Naive B cell (primary cell): ENCODE data around the gene SETX. TPM values are rescaled to one million over a fixed set of nuclear protein-coding genes. Genes with fewer than 3 reads are reported as not detected.
"Not testable (repeated sequence)": the region's sequence is repeated elsewhere in the genome, so short reads cannot be mapped to it uniquely, and the experiment has no call there.

Experiments
- ATAC-seq, 2 donors: fragments of 150-1000 bp; cut with Tn5 transposase; 2 replicates each; pipeline ENCODE4 v1.10.0; 2021; ENCODE audit warnings: low read depth in 2 of 2, mild to moderate bottlenecking in 2 of 2, moderate library complexity in 2 of 2
- DNase-seq: peaks from one replicate; pipeline ENCODE4 v3.0.0; 2022
- H3K27ac Mint-ChIP-seq, 6 donors: one replicate each; pipeline ENCODE4 v1.8.0; 2020 to 2022; ENCODE audit warnings: mild to moderate bottlenecking in 6 of 6, mixed read lengths in 6 of 6, moderate library complexity in 5 of 6, inconsistent platforms in 2 of 6
- H3K27me3 Mint-ChIP-seq, 3 donors: one replicate each; pipeline ENCODE4 v1.8.0; 2021 to 2022; ENCODE audit warnings: mixed read lengths in 3 of 3, mild to moderate bottlenecking in 1 of 3
- H3K36me3 Mint-ChIP-seq, 2 donors: one replicate each; pipeline ENCODE4 v1.8.0; 2020 to 2022; ENCODE audit warnings: mixed read lengths in 2 of 2, inconsistent platforms in 1 of 2, mild to moderate bottlenecking in 1 of 2
- H3K4me1 Mint-ChIP-seq, 3 donors: one replicate each; pipeline ENCODE4 v1.8.0; 2020 to 2022; ENCODE audit warnings: mixed read lengths in 3 of 3, inconsistent platforms in 1 of 3, mild to moderate bottlenecking in 1 of 3, moderate library complexity in 1 of 3
- H3K4me3 Mint-ChIP-seq, 8 donors: one replicate each; pipeline ENCODE4 v1.8.0; 2020 to 2022; ENCODE audit warnings: mild to moderate bottlenecking in 8 of 8, mixed read lengths in 8 of 8, moderate library complexity in 8 of 8, inconsistent platforms in 2 of 8
- H3K9me3 Mint-ChIP-seq, 7 donors: one replicate each; pipeline ENCODE4 v1.8.0; 2020 to 2022; ENCODE audit warnings: mixed read lengths in 7 of 7, mild to moderate bottlenecking in 5 of 7, inconsistent platforms in 2 of 7, moderate library complexity in 1 of 7
- polyA plus RNA-seq, 6 donors: library from polyadenylated mRNA; unstranded; fragments of 300-500 nt; fragmentation: Illumina TruSeq; gene quantifications; one replicate each; pipeline ENCODE4 v1.2.3, GENCODE V29; 2021; ENCODE audit warnings: low read depth in 6 of 6

The SETX gene, protein sequence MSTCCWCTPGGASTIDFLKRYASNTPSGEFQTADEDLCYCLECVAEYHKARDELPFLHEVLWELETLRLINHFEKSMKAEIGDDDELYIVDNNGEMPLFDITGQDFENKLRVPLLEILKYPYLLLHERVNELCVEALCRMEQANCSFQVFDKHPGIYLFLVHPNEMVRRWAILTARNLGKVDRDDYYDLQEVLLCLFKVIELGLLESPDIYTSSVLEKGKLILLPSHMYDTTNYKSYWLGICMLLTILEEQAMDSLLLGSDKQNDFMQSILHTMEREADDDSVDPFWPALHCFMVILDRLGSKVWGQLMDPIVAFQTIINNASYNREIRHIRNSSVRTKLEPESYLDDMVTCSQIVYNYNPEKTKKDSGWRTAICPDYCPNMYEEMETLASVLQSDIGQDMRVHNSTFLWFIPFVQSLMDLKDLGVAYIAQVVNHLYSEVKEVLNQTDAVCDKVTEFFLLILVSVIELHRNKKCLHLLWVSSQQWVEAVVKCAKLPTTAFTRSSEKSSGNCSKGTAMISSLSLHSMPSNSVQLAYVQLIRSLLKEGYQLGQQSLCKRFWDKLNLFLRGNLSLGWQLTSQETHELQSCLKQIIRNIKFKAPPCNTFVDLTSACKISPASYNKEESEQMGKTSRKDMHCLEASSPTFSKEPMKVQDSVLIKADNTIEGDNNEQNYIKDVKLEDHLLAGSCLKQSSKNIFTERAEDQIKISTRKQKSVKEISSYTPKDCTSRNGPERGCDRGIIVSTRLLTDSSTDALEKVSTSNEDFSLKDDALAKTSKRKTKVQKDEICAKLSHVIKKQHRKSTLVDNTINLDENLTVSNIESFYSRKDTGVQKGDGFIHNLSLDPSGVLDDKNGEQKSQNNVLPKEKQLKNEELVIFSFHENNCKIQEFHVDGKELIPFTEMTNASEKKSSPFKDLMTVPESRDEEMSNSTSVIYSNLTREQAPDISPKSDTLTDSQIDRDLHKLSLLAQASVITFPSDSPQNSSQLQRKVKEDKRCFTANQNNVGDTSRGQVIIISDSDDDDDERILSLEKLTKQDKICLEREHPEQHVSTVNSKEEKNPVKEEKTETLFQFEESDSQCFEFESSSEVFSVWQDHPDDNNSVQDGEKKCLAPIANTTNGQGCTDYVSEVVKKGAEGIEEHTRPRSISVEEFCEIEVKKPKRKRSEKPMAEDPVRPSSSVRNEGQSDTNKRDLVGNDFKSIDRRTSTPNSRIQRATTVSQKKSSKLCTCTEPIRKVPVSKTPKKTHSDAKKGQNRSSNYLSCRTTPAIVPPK (N-terminal part only)
- 10 to 100 TPM; 12.7 to 70.1 (median 46.5) TPM for polyA plus RNA-seq

DNA sequence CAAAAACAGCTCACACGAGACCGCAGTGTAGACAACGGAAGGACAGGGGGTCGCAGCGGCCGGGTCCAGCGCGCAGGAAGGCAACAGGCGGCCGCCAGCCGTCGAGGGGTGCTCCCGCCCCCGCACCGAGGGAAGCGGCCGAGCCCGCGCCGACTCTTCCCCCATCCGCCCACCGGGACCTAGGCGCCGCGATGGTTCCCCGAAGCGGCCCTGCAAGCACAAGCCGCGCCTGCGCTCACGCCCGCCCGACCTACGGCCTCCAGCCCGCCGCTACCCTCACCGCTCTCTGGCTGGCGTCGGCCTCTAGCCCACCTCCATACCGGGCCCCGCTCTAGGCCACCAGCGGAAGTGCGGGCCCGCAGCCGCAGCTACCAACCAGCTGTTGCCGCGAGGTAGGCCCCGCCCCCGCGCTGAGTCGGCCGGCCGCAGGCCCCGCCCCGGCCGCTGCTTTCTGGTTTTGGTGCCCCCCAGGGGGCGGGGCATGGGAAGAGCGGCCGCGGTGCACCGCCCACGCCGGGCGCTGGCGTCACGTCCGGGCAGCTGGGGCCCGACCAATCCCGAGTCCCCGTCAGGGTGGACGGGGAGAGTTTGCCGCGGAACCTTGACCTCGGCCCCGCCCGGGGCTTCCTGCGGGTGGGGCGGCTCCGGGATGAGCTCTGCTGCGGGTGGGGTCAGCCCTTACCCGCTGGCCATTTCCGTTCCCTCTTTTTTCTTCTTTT is at the start of gene SETX:
Gene SETX (minus strand): TSS at position 350 of the 719 bp plus-strand sequence. CDS start 5,558 bp downstream, outside the sequence.
- peak; percentile 85 to 86 for ATAC-seq
- DNase-seq = peak; percentile 92
- no peaks in the 10 kb centered on the region for H3K27me3 Mint-ChIP-seq
- peak within 1 kb of the TSS; percentile 97 to 100 (median 98) for H3K27ac Mint-ChIP-seq
- H3K36me3 Mint-ChIP-seq = peaks cover 18 to 19% of the 10 kb centered on the region in 2 donors
- H3K9me3 Mint-ChIP-seq = peaks cover 0 to 4% (median 0%) of the 10 kb centered on the region in 7 donors
- peaks cover 38 to 62% (median 53%) of the 10 kb centered on the region in 3 donors for H3K4me1 Mint-ChIP-seq
- H3K4me3 Mint-ChIP-seq = peak within 1 kb of the TSS; percentile 88 to 98 (median 94)

DNA sequence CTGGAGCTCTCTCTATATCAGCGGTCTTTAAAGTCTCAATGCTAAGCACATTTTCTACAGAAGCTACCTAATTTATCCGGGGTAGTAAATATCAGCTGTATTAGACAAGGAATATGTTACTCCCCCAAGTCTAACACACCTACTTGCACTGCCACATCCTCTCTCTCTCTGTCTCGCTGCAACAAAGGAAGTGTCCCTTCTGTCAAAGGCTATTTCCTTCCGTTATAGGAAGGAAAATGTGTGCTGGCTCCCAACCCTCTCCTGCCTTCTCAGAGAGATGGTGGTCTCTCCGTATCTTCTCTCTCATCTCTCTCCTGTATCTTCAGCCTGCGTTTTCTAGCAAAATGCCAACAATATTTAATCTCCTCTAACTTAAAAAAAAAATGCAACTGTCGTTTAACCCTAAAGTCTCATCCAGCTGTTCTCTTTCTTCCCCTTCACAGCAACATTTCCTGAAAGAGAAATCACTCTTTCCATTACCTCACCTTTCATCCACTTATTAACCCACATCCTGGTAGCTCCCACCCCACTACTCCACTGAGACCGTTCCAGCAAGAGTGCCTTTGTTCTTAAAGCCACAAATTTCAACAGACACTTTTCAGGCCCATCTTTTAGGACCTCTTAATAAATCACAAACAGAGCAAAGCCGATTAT is 49.6 kb upstream of the SETX start:
- DNase-seq (no peak), ATAC-seq (no peak)
- Mint-ChIP-seq H3K4me3 (peak overlapping the region; percentile 32 to 98 (median 62)), H3K27me3 (no peaks in the 10 kb centered on the region), H3K27ac (peak overlapping the region in 5 of 6 donors; percentile 13 to 93 (median 83)), H3K4me1 (peaks cover 41 to 59% (median 54%) of the 10 kb centered on the region in 3 donors), H3K9me3 (no peaks in the 10 kb centered on the region), H3K36me3 (peaks cover 0 to 7% of the 10 kb centered on the region in 2 donors)

DNA sequence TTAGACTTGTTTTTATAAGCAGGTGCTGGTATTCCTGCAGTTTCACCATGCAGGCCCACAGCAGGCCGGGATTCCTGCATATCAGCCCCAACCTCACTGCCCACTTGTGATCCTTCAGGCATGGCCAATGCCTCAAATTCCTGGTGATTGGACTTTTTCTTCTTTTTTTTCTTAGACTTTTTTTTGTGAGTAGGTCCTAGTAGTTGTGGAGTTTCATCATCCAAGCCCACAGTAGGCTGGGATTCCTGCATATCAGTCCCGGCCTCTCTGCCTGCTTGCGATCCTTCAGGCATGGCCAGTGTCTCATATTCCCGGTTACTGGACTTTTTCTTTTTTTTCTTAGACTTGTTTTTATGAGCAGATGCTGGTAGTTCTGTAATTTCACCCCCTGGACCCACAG is 47.0 kb upstream of the SETX start:
- H3K27ac Mint-ChIP-seq = no peak overlapping the region
- H3K27me3 Mint-ChIP-seq = no peaks in the 10 kb centered on the region
- peaks cover 8 to 19% of the 10 kb centered on the region in 2 donors for H3K36me3 Mint-ChIP-seq
- DNase-seq (no peak), ATAC-seq (no peak)
- H3K9me3 Mint-ChIP-seq = no peaks in the 10 kb centered on the region
- peak overlapping the region in 1 of 8 donors; percentile 18 for H3K4me3 Mint-ChIP-seq
- H3K4me1 Mint-ChIP-seq = peaks cover 45 to 60% (median 58%) of the 10 kb centered on the region in 3 donors

DNA sequence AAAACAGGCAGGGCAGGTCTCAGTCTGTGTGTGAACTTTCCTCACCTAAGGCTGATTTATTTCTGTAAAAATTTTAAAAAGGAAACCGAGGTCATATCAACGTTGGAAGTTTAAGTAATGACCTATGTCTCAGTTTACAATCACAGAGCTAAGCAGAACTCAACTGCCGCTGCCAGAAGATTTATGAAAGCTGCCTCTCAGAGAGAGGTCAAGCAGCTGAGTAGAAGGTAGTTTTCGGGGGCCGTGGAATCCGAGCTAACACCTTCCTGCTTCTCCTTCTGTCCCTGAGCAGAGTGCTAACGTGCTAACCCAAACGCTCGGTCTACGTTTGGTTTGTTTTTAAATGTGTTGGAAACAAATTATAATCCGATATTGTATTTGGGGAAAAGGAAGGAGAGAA is 40.8 kb upstream of the SETX start:
- Mint-ChIP-seq H3K36me3 (peaks cover 16 to 24% of the 10 kb centered on the region in 2 donors), H3K9me3 (no peaks in the 10 kb centered on the region), H3K27ac (peak overlapping the region in 1 of 6 donors; percentile 38), H3K4me3 (no peak overlapping the region), H3K4me1 (peaks cover 9 to 14% (median 11%) of the 10 kb centered on the region in 3 donors), H3K27me3 (no peaks in the 10 kb centered on the region)
- DNase-seq (no peak), ATAC-seq (no peak)

DNA sequence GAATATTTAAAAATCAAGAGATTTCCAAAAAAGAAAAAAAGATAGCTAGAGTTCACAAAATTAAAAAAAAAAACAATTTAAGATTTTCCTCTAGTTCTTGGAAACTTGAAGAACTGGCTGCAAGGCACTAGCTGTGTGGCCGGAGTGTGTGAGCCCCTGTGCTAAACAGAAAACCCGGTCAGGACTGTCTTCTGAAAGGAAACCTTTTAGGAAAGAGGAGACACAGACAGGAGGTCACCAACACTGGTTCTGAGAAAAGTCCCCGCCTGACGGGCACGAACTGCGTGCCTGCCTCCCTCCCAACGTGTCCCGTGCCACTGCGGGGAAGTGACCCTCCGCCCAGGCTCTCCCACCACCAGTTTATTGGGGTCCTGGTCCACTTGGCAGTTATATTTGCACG is 36.7 kb upstream of the SETX start:
- no peaks in the 10 kb centered on the region for H3K9me3 Mint-ChIP-seq
- peak overlapping the region in 2 of 6 donors; percentile 56 to 60 for H3K27ac Mint-ChIP-seq
- peaks cover 3 to 11% (median 5%) of the 10 kb centered on the region in 3 donors for H3K4me1 Mint-ChIP-seq
- ATAC-seq = no peak
- H3K4me3 Mint-ChIP-seq = no peak overlapping the region
- no peaks in the 10 kb centered on the region for H3K27me3 Mint-ChIP-seq
- H3K36me3 Mint-ChIP-seq = peaks cover 16 to 24% of the 10 kb centered on the region in 2 donors
- no peak for DNase-seq

DNA sequence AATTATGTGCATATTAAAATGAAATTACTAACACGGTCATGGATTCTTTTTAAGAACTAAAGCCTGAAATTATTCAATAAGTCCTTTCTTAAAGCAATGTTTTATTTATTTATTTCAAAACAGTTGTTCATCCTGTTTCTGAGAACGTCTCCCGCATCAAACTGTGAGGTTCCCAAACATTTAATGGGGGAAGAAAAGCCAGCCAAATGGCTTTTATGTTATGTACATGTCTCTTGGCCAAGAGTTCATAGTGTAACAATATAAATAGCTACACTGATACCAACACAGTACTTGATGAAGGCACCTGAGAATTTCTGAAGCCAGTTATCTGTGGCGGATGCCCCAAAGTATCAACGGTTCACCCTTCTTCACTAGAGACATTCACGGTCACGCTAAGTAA is 36.2 kb upstream of the SETX start:
- Mint-ChIP-seq H3K36me3 (peaks cover 16 to 29% of the 10 kb centered on the region in 2 donors), H3K4me3 (no peak overlapping the region), H3K9me3 (no peaks in the 10 kb centered on the region), H3K27ac (peak overlapping the region in 1 of 6 donors; percentile 60), H3K4me1 (peaks cover 8 to 16% (median 9%) of the 10 kb centered on the region in 3 donors), H3K27me3 (no peaks in the 10 kb centered on the region)
- no peak for ATAC-seq
- no peak for DNase-seq

DNA sequence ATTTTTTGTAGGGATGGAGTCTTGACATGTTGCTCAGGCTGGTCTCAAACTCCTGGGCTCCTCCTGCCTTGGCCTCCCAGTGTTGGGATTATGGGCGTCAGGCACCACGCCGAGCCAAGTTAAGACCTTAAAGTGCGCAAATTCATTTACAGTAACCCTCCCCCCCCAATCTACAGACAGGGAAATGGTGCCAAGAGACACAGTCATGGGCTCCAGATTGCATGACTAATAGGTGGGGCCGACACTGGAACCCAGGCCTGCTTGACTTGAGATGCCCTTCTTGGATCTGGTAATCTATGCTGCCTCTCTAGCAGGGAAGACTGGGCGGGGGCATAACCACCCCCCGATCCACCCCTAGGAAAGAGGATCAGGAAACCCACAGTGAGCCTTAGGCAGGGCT is 32.3 kb upstream of the SETX start:
- Mint-ChIP-seq H3K27ac (peak overlapping the region in 4 of 6 donors; percentile 13 to 99 (median 81)), H3K4me1 (peaks cover 39 to 52% (median 47%) of the 10 kb centered on the region in 3 donors), H3K36me3 (peaks cover 16 to 36% of the 10 kb centered on the region in 2 donors), H3K9me3 (no peaks in the 10 kb centered on the region), H3K27me3 (no peaks in the 10 kb centered on the region), H3K4me3 (peak overlapping the region in 2 of 8 donors; percentile 29 to 47)
- DNase-seq (no peak), ATAC-seq (no peak)

DNA sequence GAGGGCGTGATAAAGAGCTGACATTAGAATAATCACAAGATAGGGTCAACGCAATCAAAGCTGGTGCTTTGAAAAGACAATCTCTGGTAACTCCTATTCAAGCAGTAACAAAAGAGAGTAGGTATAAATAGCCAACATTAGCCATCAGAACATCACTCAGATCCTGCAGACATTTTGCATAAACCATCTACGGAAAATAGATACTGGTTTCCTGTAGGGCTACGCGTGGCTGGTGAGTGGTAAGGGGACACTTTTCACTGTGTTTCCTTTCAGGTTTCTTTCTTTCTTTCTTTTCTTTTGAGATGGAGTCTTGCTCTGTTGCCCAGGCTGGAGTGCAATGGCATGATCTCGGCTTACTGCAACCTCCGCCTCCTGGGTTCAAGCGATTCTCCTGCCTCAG is 29.6 kb upstream of the SETX start:
- DNase-seq (peak; percentile 72), ATAC-seq (peak; percentile 49 to 60)
- Mint-ChIP-seq H3K9me3 (no peaks in the 10 kb centered on the region), H3K4me1 (peaks cover 52 to 71% (median 67%) of the 10 kb centered on the region in 3 donors), H3K36me3 (peaks cover 8 to 28% of the 10 kb centered on the region in 2 donors), H3K4me3 (peak overlapping the region; percentile 54 to 92 (median 86)), H3K27me3 (no peaks in the 10 kb centered on the region), H3K27ac (peak overlapping the region; percentile 93 to 99 (median 98))

DNA sequence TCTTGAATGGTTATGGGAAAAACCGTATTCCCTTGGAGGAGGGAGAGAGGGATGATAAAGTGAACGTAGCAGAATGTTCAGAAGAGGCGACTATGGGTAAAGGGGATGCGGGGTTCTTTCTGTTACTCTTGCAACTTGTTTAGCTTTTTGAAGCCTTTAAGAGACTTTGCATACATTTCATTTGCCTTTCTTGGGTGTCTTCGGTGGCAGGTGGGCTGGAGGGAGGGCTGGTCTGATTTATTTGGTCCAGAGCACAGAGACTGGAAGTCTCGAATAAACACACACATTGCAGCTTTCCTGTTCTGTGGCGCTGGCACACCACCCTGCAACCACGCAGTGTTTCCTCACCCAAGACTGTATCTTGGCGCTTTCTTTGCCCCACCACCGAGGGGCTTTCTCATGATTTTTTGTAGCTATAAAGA is 28.7 kb upstream of the SETX start:
- H3K9me3 Mint-ChIP-seq = no peaks in the 10 kb centered on the region
- no peaks in the 10 kb centered on the region for H3K27me3 Mint-ChIP-seq
- H3K4me1 Mint-ChIP-seq = peaks cover 55 to 76% (median 67%) of the 10 kb centered on the region in 3 donors
- DNase-seq = peak; percentile 82
- peaks cover 8 to 34% of the 10 kb centered on the region in 2 donors for H3K36me3 Mint-ChIP-seq
- H3K27ac Mint-ChIP-seq = peak overlapping the region; percentile 93 to 99 (median 98)
- ATAC-seq = peak; percentile 73 to 78
- peak overlapping the region; percentile 54 to 92 (median 86) for H3K4me3 Mint-ChIP-seq

DNA sequence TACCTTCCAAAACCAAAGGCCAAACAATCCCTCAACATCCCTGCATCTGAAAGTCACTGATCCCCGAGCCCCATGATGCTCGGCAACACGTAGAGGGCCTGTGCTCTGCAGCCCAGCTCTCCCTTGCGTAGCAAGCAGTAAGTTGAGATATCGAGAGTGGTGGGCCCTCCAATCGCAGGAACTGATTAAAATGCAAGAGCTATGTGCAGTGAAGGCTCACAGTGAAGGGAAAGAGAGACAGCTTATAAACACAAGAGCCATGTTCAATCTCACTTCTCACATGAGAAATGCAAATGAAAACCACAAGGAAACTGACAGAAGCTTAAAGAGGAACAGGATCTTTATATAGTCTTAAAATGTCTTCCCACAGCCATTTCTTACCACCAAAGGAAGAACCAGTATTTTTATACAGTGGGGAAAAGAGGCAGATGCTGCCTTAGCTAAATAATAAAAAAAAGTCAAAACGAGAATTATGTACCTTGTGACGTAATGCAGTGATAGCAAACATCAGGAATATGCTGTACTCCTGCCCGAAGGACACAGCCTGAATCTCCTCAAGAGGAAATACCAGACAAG is 27.3 kb upstream of the SETX start:
- Mint-ChIP-seq H3K4me3 (peak overlapping the region; percentile 77 to 92 (median 86)), H3K9me3 (no peaks in the 10 kb centered on the region)
- peak; percentile 80 for DNase-seq

DNA sequence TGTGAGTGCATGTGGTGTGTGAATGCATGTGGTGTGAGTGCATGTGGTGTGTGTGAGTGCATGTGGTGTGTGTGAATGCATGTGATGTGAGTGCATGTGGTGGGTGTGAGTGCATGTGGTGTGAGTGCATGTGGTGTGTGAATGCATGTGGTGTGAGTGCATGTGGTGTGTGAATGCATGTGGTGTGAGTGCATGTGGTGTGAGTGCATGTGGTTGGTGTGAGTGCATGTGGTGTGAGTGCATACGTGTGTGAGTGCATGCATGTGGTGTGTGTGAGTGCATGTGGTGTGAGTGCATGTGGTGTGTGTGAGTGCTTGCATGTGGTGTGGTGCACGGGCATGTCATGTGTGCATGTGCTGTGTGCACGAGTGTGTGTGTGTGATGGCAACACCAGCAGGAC is 23.6 kb upstream of the SETX start:
- not testable (repeated sequence) for H3K9me3 Mint-ChIP-seq, H3K27ac Mint-ChIP-seq, DNase-seq, ATAC-seq, H3K27me3 Mint-ChIP-seq, H3K4me3 Mint-ChIP-seq
- peaks cover 0 to 11% of the 10 kb centered on the region in 2 donors for H3K36me3 Mint-ChIP-seq
- peaks cover 38 to 61% (median 43%) of the 10 kb centered on the region in 3 donors for H3K4me1 Mint-ChIP-seq

More for the DNA sequence above, 27.3 kb upstream of the SETX start:
- peak overlapping the region; percentile 91 to 99 (median 98) for H3K27ac Mint-ChIP-seq
- peaks cover 8 to 24% of the 10 kb centered on the region in 2 donors for H3K36me3 Mint-ChIP-seq
- ATAC-seq = peak; percentile 69 to 77
- H3K4me1 Mint-ChIP-seq = peaks cover 55 to 76% (median 62%) of the 10 kb centered on the region in 3 donors
- no peaks in the 10 kb centered on the region for H3K27me3 Mint-ChIP-seq
